NCI-H510A treated with DMSO at 0.1 percent for 48 hours (cell line): ENCODE measurements around the gene TRPT1.
A peak's percentile ranks its signal among the peaks of the same experiment; 100 is the strongest.

Source experiments
- DNase-seq: peaks from one replicate; lab custom pipeline; 2025; lab: John Stamatoyannopoulos, UW

Gene TRPT1

DNA sequence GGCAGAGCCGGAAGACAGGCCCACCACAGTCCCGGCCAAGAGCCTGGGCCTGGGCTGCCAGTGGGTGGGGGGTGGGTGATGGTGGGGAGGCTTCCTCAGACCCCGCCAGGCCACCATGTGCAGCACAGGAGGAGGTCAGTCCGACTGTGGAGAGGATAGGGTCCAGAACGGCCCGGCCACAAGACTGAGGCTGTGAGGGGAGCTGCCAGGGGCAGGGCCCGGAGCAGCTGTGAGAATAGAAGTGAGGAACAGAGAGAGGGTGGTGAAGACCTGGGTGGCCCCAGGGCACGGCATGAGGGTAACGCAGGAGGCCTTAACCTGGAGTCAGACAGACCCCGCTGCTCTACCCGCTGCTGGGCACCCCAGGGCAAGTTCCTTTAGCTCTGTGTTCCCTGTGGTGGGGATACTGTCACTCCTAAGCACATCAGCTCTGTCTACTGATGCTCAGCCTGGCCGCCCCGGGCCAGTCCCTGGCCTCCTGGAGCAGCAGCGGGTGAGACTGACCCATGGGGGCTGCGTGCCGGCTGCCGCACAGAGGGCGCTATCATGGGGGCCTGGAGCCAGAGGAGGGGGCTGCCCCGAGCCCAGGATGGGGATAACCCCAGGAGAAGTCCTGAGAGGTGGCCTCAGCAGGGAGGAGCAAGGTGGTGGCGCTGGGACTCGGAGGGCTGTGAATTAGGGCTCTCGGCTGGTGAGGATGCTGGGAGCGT, 17.7 kb downstream of the TRPT1 start:
- no peak for DNase-seq

GRCh38 chr11:64207256-64208085, 18.5 kb downstream of the TRPT1 start:
- no peak for DNase-seq

GRCh38 chr11:64206457-64207255, 19.3 kb downstream of the TRPT1 start, which contains the start of gene FERMT3:
FERMT3 (plus strand) TSS chr11:64206721; CDS start chr11:64207365, 644 bp downstream.
- no peak for DNase-seq

- DNase-seq = peak; percentile 67
These were observed 21.5 kb downstream of the TRPT1 start for GRCh38 chr11:64204464-64204989.

- DNase-seq = no peak
These were observed 21.9 kb downstream of the TRPT1 start for GRCh38 chr11:64204080-64204440.

DNA sequence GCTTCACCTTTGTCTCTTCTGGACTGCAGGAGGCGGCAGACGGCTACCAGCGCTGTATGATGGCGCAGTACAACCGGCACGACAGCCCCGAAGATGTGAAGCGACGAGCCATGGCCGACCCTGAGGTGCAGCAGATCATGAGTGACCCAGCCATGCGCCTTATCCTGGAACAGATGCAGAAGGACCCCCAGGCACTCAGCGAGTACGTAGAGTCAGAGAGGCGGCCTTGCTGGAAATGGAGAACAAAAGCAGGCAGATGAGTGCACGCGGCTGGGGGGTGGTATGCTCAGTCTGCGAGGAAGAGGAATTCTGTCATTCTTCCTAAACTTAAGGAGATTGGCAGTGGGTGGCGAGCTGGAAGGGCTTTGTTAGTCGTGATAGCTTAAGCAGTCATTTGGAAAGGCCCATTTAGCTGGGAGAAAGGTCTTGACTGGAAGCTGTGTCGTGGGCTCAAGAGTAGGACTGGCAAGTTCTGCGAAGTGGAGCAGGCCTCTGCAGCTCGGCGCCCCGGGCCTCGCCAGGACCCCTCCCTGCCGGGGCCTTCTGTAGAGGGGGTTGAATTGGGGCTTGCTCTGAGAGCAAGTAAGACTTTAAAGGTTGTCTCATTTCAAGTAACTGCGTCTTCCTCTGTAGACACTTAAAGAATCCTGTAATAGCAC, 22.4 kb downstream of the TRPT1 start:
- no peak for DNase-seq

DNA sequence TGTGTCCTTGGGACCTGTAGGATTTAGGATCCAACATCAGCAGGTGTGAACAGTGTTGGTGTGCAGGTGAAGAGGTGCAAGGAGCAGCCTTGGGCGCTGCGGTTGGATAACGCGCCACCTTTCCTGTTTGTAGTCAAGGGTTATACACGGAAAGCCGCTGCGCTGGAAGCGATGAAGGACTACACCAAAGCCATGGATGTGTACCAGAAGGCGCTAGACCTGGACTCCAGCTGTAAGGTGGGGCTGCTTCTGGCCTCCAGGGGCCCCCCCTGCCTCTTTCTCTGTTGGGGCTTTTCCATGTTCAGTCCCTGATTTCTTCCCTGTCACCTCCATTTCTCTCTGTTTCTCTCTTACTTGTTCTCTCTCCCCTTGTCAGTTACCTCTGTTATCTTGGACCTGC, 23.0 kb downstream of the TRPT1 start:
- DNase-seq = no peak

- no peak for DNase-seq
These were observed 24.4 kb downstream of the TRPT1 start for GRCh38 chr11:64201543-64201942.

- no peak for DNase-seq
These were observed 27.5 kb downstream of the TRPT1 start for GRCh38 chr11:64198511-64198910.

GRCh38 chr11:64196626-64197025, 29.4 kb downstream of the TRPT1 start:
- no peak for DNase-seq

GRCh38 chr11:64192434-64192833, 33.6 kb downstream of the TRPT1 start:
- no peak for DNase-seq

DNA sequence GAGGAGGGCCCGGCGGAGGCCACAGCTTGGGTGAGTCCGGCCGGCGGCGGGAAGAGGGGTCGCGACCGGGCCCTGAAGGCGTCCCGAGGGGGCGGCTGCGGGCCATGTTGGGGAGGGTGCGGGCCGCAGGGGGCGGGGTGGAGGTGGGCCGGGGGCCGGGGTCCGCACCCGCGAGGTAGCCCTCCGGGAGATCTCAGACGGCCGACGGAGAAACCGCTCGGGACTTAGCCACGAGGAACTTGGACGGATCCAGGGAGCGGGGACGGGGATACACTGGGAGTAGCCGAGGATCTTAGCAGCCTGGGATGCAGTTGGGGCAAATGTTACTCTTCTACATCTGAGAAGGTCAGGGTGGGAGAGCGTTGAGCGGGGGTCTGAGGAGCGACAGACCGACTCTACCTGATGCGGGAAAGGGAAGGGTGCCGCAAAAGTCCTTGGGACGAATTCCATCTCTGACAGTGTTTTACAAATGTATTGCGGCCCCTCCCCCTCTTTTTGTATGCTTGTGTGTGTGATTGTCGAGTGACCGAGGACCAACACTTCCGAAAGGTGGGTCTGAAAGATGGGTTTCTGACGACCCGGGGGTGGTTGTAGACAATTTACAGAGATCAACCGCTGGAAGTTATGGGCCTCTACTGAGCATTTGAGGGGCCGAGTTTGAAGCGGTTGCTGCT, 39.4 kb downstream of the TRPT1 start:
- DNase-seq = peak; percentile 9

- peak; percentile 100 for DNase-seq
These were observed 40.1 kb downstream of the TRPT1 start, which contains the start of gene STIP1 for GRCh38 chr11:64185693-64186491. STIP1 (plus strand) TSS chr11:64186171; CDS start chr11:64186262, 91 bp downstream.

- no peak for DNase-seq
These were observed 40.8 kb downstream of the TRPT1 start for GRCh38 chr11:64185175-64185692.

DNA sequence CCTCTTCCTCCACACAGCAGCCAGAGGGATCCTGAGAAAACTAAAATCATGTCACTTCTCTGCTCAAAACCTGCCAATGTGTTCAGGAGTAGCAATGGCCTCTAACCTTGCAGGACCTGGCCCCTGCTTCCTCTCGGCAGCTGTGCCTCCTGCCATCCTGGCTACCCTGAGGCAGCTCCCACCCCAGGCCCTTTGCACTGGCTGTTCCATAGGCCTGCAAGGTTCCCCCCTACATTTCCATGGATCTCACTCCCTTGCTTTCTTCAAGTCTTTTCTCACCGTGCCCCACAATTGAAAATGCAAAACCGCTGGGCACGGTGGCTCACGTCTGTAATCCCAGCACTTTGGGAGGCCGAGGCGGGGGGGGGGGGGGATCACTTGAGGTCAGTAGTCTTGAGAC, 42.1 kb downstream of the TRPT1 start:
- DNase-seq = no peak

DNA sequence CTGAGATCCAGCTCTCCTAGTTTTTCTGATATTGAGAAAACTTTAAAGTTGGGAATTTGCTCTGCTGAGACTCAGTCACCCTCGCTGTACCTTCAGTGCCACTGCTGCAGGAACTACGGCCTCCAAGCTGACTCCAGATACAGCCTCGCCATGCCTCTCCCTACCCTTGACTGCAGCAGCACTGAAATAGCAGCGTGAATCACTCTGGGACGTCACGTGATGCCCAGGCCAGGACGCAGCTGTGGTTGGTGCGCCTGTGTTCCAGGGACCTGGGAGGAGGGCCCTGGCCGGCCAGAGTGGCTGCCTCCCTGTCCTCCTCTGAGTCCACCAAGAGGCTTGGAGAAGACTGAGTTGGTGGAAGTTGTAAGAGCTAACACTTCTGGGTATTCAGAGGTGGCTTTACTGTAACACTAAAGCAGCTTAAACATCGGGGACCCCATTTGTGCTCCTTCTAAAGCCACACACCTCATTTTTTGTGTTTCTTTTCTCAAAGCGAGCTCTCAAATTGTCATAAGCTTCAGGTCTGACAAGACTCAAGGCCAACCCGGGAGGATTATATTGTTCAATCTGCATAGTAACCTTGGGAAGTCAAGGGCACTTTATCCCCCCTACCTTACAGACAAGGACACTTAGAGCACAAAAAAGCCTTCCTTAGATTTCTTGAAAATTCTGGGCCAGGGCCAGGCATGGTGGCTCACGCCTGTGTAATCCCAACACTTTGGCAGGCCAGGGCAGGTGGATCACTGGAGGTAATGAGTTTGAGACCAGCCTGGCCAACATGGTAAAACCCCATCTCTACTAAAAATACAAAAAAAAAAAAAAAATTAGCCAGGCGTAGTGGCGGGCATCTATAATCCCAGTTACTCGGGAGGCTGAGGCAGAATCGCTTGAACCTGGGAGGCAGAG, 44.2 kb downstream of the TRPT1 start:
- DNase-seq = peak; percentile 84

DNA sequence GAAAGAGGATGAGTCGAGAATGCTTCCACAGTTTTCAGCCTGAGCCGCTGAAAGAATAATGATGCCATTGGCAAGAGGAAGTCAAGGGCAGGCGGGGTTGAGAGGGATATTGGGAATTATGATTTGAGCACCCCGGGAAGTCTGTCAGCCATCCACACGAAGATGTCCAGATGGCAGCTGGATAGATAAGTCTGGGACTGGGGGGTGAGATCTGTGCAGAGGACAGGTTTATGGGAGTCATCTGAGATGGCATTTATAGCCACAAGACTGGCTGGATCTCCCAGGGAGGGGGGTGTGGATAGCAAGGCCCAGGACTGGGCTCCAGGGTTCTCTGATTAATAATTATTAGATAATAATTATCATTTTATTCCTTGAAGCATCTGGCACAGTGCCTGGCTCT, 45.1 kb downstream of the TRPT1 start:
- DNase-seq = no peak

GRCh38 chr11:64178951-64179639, 46.9 kb downstream of the TRPT1 start:
- no peak for DNase-seq
